Measurements from ENCODE around the gene SLIT3.

DNA sequence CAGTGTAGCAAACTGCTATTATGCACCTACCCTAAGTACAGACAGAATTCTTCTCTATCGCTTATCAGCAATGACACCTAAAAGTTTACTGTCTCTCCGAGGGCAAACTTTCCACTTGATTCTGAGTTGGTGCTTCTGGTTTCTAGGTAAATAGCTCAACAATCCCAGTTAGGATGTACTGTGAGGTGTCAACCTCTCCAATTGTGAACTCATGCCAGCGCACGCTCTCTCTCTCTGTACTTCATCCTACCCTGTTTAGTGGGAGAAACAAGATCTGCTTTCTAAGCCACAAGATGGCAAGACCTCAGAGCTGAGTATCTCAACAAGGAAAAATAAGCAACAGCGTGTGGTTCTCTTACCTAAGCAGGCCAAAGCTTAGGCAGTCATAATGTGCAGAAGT is 335.3 kb downstream of the SLIT3 start:
- TF ChIP-seq TOX (CRISPR knock-in tag; IDR thresholded peaks at IDR 0.05; ENCODE audit: borderline replicate concordance): no peak
- TF ChIP-seq TCF4 (CRISPR knock-in tag; IDR thresholded peaks at IDR 0.05; ENCODE audit: borderline replicate concordance): no peak

Data from SK-N-SH treated with all-trans-retinoic acid at 6 μM for 48 hours (cell line).